Mesenchymal stem cell (in vitro differentiated cells and primary cell): ENCODE measurements around the gene MEF2C.
A peak's percentile ranks its signal among the peaks of the same experiment; 100 is the strongest.

Source experiments
- DNase-seq: peaks from one replicate; pipeline ENCODE4 v3.0.0-alpha.2; 2013
- H2AFZ ChIP-seq: one replicate; pipeline ENCODE4 v1.6.1; 2013; ENCODE audit warnings: low read depth, mild to moderate bottlenecking, control low read depth, inconsistent platforms, low read length, moderate library complexity
- H2AK5ac ChIP-seq: 2 replicates; pipeline ENCODE4 v1.6.1; 2013; ENCODE audit warnings: low read length, moderate library complexity, mild to moderate bottlenecking, inconsistent platforms; ENCODE audit not compliant: severe bottlenecking
- H2BK120ac ChIP-seq: one replicate; pipeline ENCODE4 v1.6.1; 2013; ENCODE audit warnings: low read depth, mild to moderate bottlenecking, inconsistent platforms, low read length, moderate library complexity
- H2BK12ac ChIP-seq, 2 experiments: one replicate each; pipeline ENCODE4 v1.6.1; 2013; ENCODE audit warnings: inconsistent platforms in 2 of 2, low read length in 2 of 2, mild to moderate bottlenecking in 2 of 2, moderate library complexity in 2 of 2, control low read depth in 1 of 2
- H2BK15ac ChIP-seq: one replicate; pipeline ENCODE4 v1.6.1; 2013; ENCODE audit warnings: mild to moderate bottlenecking, low read depth, inconsistent platforms; ENCODE audit not compliant: poor library complexity, severe bottlenecking
- H2BK5ac ChIP-seq: 2 replicates; pipeline ENCODE4 v1.6.1; 2013; ENCODE audit warnings: low read depth, mild to moderate bottlenecking, low read length, control low read depth, inconsistent platforms; ENCODE audit not compliant: poor library complexity, severe bottlenecking
- H3K14ac ChIP-seq, 2 experiments: one replicate each; pipeline ENCODE4 v1.6.1; 2013; ENCODE audit warnings: inconsistent platforms in 2 of 2, low read length in 2 of 2, control low read depth in 1 of 2, mild to moderate bottlenecking in 1 of 2, moderate library complexity in 1 of 2
- H3K18ac ChIP-seq, 2 experiments: one replicate each; pipeline ENCODE4 v1.6.1; 2013; ENCODE audit warnings: inconsistent platforms in 2 of 2, low read length in 2 of 2, control low read depth in 1 of 2, low read depth in 1 of 2, mild to moderate bottlenecking in 1 of 2
- H3K23ac ChIP-seq, 2 experiments: one replicate each; pipeline ENCODE4 v1.6.1; 2013; ENCODE audit warnings: inconsistent platforms in 2 of 2, low read length in 2 of 2, mild to moderate bottlenecking in 2 of 2, moderate library complexity in 2 of 2, control low read depth in 1 of 2
- H3K27ac ChIP-seq: 2 replicates; pipeline ENCODE4 v1.5.1; 2013; ENCODE audit warnings: mild to moderate bottlenecking, moderate library complexity, low read length, control low read depth, inconsistent platforms; ENCODE audit not compliant: poor library complexity, severe bottlenecking
- H3K27me3 ChIP-seq, 2 experiments: 2 replicates each; pipeline versions ENCODE4 v1.6.1 to v1.7.0; 2013; ENCODE audit warnings: low read length in 2 of 2, mild to moderate bottlenecking in 2 of 2, moderate library complexity in 2 of 2, control low read depth in 1 of 2, inconsistent platforms in 1 of 2; ENCODE audit not compliant: control insufficient read depth in 1 of 2, insufficient read depth in 1 of 2
- H3K36me3 ChIP-seq, 2 experiments: 2 replicates each; pipeline versions ENCODE4 v1.6.1 to v1.7.0; 2013; ENCODE audit warnings: low read length in 2 of 2, control low read depth in 1 of 2, inconsistent platforms in 1 of 2, low read depth in 1 of 2, mild to moderate bottlenecking in 1 of 2; ENCODE audit not compliant: insufficient read depth in 2 of 2, control insufficient read depth in 1 of 2
- H3K4ac ChIP-seq, 2 experiments: one replicate each; pipeline ENCODE4 v1.6.1; 2013; ENCODE audit warnings: inconsistent platforms in 2 of 2, low read length in 2 of 2, mild to moderate bottlenecking in 2 of 2, moderate library complexity in 2 of 2, control low read depth in 1 of 2, low read depth in 1 of 2
- H3K4me1 ChIP-seq: 2 replicates; pipeline ENCODE4 v1.6.1; 2013; ENCODE audit warnings: low read depth, low read length, control low read depth; ENCODE audit not compliant: control insufficient read depth, insufficient read depth
- H3K4me2 ChIP-seq: 2 replicates; pipeline ENCODE4 v1.6.1; 2013; ENCODE audit warnings: low read length, mild to moderate bottlenecking, inconsistent platforms; ENCODE audit not compliant: poor library complexity, severe bottlenecking
- H3K4me3 ChIP-seq, 2 experiments: 2 replicates each; pipeline versions ENCODE4 v1.5.1 to v1.7.0; 2013; ENCODE audit warnings: low read length in 2 of 2, mild to moderate bottlenecking in 2 of 2, control low read depth in 1 of 2, low read depth in 1 of 2; ENCODE audit not compliant: insufficient read depth in 1 of 2
- H3K79me1 ChIP-seq: replicated peaks from 2 replicates; pipeline ENCODE4 v1.6.1; 2013; ENCODE audit warnings: mild to moderate bottlenecking, control low read depth, low read length, inconsistent platforms; ENCODE audit not compliant: poor library complexity, severe bottlenecking
- H3K9ac ChIP-seq: 2 replicates; pipeline ENCODE4 v1.7.0; 2013; ENCODE audit warnings: mild to moderate bottlenecking, low read length, moderate library complexity
- H3K9me3 ChIP-seq: 2 replicates; pipeline ENCODE4 v1.7.0; 2013; ENCODE audit warnings: mild to moderate bottlenecking, low read length; ENCODE audit not compliant: control insufficient read depth
- H4K8ac ChIP-seq: one replicate; pipeline ENCODE4 v1.6.1; 2013; ENCODE audit warnings: inconsistent platforms, mild to moderate bottlenecking, low read length, moderate library complexity
- H4K91ac ChIP-seq: one replicate; pipeline ENCODE4 v1.6.1; 2013; ENCODE audit warnings: mild to moderate bottlenecking, low read length, inconsistent platforms
- WGBS: methylation state at CpG from one replicate; pipeline ENCODE4 v1.1.7; 2013; ENCODE audit warnings: mixed read lengths; 5-methylcytosine and 5-hydroxymethylcytosine counted together

MEF2C gene

DNA sequence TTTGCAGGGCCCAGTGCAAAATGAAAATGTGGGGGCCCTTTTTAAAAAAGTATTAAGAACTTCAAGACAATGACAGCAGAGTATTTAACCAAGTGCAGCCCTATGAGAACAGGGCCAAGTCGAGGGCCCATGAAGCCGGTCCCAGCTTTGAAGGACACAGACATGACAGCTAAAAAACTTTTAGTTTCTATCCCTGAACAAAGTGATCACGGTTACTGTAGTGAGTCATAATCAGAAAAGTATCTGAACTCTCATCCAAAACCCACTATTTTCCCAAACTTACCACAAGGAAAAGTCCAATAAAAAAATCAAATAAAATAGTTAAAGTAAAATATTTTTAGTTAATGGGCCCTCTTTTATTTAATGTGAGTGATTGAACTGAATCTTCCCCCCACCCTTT is 126.0 kb downstream of the MEF2C start:
- no peak overlapping the region for H3K4me2 ChIP-seq
- WGBS = 81% methylated on average over 2 of the region's 3 CpGs
- H3K4me1 ChIP-seq = no peaks in the 10 kb centered on the region
- H4K8ac ChIP-seq = no peak overlapping the region
- H3K9ac ChIP-seq = no peak overlapping the region
- no peak overlapping the region for H3K4ac ChIP-seq
- no peak overlapping the region for H2BK12ac ChIP-seq
- no peak overlapping the region for H2AK5ac ChIP-seq
- no peaks in the 10 kb centered on the region for H3K36me3 ChIP-seq
- no peak overlapping the region for H2BK5ac ChIP-seq
- no peak overlapping the region for H3K14ac ChIP-seq
- H3K18ac ChIP-seq = no peak overlapping the region
- peaks cover 13% of the 10 kb centered on the region for H3K9me3 ChIP-seq
- H3K27ac ChIP-seq = no peak overlapping the region
- DNase-seq = no peak
- H3K79me1 ChIP-seq = no peaks in the 10 kb centered on the region
- H3K4me3 ChIP-seq = no peak overlapping the region
- no peak overlapping the region for H2BK120ac ChIP-seq
- H3K23ac ChIP-seq = no peak overlapping the region
- no peaks in the 10 kb centered on the region for H3K27me3 ChIP-seq
- H2BK15ac ChIP-seq = no peak overlapping the region
- no peak overlapping the region for H4K91ac ChIP-seq
- H2AFZ ChIP-seq = no peak overlapping the region

DNA sequence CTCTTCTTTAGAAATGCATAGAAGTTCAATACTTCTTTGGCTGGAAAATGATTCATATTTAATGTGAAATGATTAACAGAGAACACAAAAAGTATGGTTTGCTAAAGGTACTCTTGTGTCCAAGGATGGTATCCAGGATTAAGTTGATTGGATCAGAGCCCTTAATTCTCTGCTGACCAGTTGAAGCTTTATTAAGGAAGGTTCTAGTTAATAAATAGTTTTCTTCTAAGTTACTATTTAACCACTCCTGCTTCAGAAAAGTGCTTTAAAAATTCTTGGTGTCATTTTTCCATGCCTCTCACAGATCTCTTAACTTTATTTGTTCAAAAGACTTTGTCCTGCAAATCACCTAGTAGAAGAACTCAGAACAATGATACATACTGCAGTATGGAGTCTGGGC is 134.3 kb downstream of the MEF2C start:
- Histone ChIP-seq H3K79me1 (no peaks in the 10 kb centered on the region), H2AFZ (no peak overlapping the region), H4K8ac (no peak overlapping the region), H3K23ac (no peak overlapping the region), H3K27ac (peak overlapping the region; percentile 71), H2BK120ac (no peak overlapping the region), H3K27me3 (no peaks in the 10 kb centered on the region), H2BK5ac (no peak overlapping the region), H3K4ac (no peak overlapping the region), H3K4me1 (peaks cover 2% of the 10 kb centered on the region), H3K14ac (no peak overlapping the region), H4K91ac (no peak overlapping the region), H3K4me2 (peak overlapping the region; percentile 35), H2AK5ac (no peak overlapping the region), H3K9ac (no peak overlapping the region), H3K36me3 (peaks cover 0 to 6% of the 10 kb centered on the region in 2 experiments), H2BK15ac (no peak overlapping the region), H2BK12ac (no peak overlapping the region), H3K9me3 (peaks cover 14% of the 10 kb centered on the region), H3K4me3 (no peak overlapping the region), H3K18ac (no peak overlapping the region)
- no peak for DNase-seq

DNA sequence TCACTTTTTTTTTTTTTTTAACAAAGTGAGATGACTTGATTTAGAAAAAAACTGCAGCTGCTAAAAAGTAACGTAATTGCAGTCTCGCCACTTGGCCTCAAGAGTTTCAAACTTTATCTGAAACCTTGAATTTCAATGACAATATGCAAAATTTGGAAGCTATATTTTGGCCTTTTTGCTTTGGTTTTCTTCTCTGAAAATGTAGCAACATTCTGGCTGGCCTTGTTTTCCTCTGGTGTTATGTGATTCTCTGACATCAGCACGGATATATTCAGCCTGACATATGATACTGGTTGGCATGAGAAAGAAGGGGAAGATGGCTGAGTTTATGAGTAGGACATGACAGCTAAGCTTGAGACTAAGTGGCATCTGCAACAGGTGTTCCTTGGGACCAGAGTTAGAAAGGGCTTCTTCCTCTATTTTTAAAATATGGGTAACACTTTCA is 136.5 kb downstream of the MEF2C start:
- no peak overlapping the region for H2BK120ac ChIP-seq
- H3K18ac ChIP-seq = no peak overlapping the region
- no peak overlapping the region for H3K23ac ChIP-seq
- H3K9ac ChIP-seq = no peak overlapping the region
- H2BK12ac ChIP-seq = no peak overlapping the region
- no peak overlapping the region for H3K4ac ChIP-seq
- no peaks in the 10 kb centered on the region for H3K27me3 ChIP-seq
- H3K4me2 ChIP-seq = no peak overlapping the region
- no peak overlapping the region for H2AFZ ChIP-seq
- WGBS = 100% methylated on average over 3 of the region's 3 CpGs
- H3K36me3 ChIP-seq = peaks cover 0 to 2% of the 10 kb centered on the region in 2 experiments
- H2AK5ac ChIP-seq = no peak overlapping the region
- H3K14ac ChIP-seq = no peak overlapping the region
- H3K9me3 ChIP-seq = no peaks in the 10 kb centered on the region
- no peak for DNase-seq
- no peak overlapping the region for H2BK5ac ChIP-seq
- H4K91ac ChIP-seq = no peak overlapping the region
- H3K27ac ChIP-seq = no peak overlapping the region
- H2BK15ac ChIP-seq = no peak overlapping the region
- no peak overlapping the region for H4K8ac ChIP-seq
- H3K4me3 ChIP-seq = no peak overlapping the region
- H3K4me1 ChIP-seq = peaks cover 2% of the 10 kb centered on the region
- H3K79me1 ChIP-seq = no peaks in the 10 kb centered on the region

DNA sequence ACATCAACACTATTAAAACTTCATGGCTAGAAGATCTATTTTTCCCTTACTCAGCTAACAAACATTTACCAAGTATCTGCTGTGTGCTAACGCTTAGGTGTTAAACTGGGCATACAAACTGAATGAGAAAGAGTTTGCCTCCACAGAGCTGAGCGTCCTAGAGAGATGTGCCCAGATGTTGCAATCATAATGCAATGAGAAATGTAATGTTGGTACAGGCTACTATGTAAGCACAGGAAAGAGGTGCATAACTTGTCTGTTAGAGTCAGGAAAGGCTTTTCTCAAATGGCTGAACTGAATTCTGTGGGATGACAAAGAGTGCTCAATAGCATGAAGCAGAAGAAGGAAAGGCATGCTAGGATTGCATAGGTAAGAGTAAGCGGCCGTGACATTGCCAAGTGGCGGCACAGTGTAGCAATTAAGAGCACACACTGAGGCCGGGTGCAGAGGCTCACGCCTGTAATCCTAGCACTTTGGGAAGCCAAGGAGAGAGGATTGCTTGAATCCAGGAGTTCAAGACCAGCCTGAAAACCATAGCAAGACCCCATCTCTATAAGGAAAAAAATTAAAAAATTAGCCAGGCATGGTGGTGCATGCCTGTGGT is 137.8 kb downstream of the MEF2C start:
- Histone ChIP-seq H2AFZ (no peak overlapping the region), H3K4me3 (no peak overlapping the region), H2AK5ac (no peak overlapping the region), H2BK15ac (no peak overlapping the region), H3K9me3 (no peaks in the 10 kb centered on the region), H2BK12ac (no peak overlapping the region), H3K27ac (no peak overlapping the region), H2BK120ac (no peak overlapping the region), H3K4me1 (peaks cover 2% of the 10 kb centered on the region), H4K91ac (no peak overlapping the region), H3K27me3 (no peaks in the 10 kb centered on the region), H4K8ac (no peak overlapping the region), H3K14ac (no peak overlapping the region), H3K4ac (no peak overlapping the region), H3K79me1 (no peaks in the 10 kb centered on the region), H2BK5ac (no peak overlapping the region), H3K4me2 (no peak overlapping the region), H3K23ac (no peak overlapping the region), H3K36me3 (no peaks in the 10 kb centered on the region), H3K9ac (no peak overlapping the region), H3K18ac (no peak overlapping the region)
- DNase-seq = no peak
- WGBS = 95% methylated on average over 6 of the region's 7 CpGs
